ENCODE measurements around the gene TNIP3. TPM values are rescaled to one million over a fixed set of nuclear protein-coding genes. Genes with fewer than 3 reads are reported as not detected.

Gene TNIP3
- total RNA-seq, 2 donors from 2014 or later, result not detected

DNA sequence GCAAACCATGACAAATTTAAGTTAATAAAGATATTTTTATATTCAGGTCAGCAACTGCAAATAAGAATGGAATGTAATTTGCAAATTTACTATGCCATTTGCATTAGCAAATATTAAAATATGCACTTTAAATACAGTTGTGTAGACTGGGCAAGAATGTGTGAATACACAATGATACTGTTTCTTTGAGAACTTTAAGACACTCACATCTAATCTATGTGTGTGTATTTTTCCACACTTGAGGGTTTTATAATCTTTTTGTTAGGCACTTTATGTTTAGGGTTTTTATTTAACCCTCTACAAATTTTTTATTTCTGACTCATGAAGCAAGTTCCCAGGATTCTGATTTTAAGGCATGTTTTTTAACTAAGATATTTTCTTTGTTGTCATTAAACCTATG is 67.9 kb downstream of the TNIP3 start:
- no peak for ATAC-seq
- intact Hi-C loops (cut with DNase I), result loop anchor here (10.0 kb wide), 1 partner anchor 1021 kb away; no protein-coding TSS in a partner anchor
- no peak overlapping the region for H3K27ac ChIP-seq

DNA sequence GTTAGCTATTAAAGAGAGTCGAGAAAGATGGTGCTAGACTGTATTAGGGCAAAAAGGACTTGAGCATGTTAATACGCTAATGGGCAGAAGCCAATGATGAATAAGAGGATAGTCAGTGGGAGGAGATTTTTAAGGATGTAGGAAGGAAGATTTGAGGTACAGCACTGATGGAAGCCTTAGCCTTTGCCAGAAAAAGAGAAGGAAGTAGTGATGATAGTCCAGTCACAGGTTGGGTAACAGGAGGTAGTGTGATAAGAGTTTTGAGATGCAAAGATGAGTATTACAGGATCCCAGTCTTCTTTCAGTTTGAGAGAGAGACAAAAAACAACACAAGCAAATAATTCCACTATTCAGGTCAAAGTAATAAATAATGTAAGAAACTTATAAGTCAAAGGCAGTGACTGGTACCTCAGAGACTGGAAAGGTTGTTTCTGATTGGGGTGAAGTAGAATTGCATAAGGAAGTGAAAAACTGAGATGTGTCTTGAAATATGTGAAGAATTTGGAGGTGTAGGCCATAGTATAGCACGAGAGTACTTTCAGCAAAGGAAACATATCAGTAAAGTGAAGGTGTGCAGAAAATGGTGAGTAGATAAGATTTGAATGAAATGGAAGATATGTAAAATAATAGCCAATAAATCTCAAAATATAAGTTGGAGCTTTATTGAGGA is 69.7 kb downstream of the TNIP3 start:
- no peaks in the 10 kb centered on the region for H3K27me3 ChIP-seq
- H3K27ac ChIP-seq, result no peak overlapping the region
- intact Hi-C loops (cut with DNase I), result loop anchor here (5.0 to 10.0 kb wide), 2 partner anchors 937 to 1020 kb away; no protein-coding TSS in a partner anchor
- H3K4me3 ChIP-seq, result no peak overlapping the region
- DNase-seq (no peak), ATAC-seq (no peak)
- H3K9me3 ChIP-seq, result no peaks in the 10 kb centered on the region
- no peaks in the 10 kb centered on the region for H3K4me1 ChIP-seq
- H3K36me3 ChIP-seq (replicated peaks in 1 of 2; ENCODE audit: insufficient read depth in 1 of 2, low read depth in 2 of 2), result no peaks in the 10 kb centered on the region
- TF ChIP-seq POLR2A (IDR thresholded peaks at IDR 0.05), result no peak
- TF ChIP-seq, protein P1, sequence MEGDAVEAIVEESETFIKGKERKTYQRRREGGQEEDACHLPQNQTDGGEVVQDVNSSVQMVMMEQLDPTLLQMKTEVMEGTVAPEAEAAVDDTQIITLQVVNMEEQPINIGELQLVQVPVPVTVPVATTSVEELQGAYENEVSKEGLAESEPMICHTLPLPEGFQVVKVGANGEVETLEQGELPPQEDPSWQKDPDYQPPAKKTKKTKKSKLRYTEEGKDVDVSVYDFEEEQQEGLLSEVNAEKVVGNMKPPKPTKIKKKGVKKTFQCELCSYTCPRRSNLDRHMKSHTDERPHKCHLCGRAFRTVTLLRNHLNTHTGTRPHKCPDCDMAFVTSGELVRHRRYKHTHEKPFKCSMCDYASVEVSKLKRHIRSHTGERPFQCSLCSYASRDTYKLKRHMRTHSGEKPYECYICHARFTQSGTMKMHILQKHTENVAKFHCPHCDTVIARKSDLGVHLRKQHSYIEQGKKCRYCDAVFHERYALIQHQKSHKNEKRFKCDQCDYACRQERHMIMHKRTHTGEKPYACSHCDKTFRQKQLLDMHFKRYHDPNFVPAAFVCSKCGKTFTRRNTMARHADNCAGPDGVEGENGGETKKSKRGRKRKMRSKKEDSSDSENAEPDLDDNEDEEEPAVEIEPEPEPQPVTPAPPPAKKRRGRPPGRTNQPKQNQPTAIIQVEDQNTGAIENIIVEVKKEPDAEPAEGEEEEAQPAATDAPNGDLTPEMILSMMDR (IDR thresholded peaks at IDR 0.05), result no peak
- WGBS, 2 donors, result 77 to 79% methylated on average over 3 of the region's 3 CpGs

More for the DNA sequence above, 67.9 kb downstream of the TNIP3 start:
- Histone ChIP-seq H3K4me1 (no peaks in the 10 kb centered on the region), H3K4me3 (no peak overlapping the region), H3K9me3 (no peaks in the 10 kb centered on the region), H3K36me3 (replicated peaks in 1 of 2; ENCODE audit: insufficient read depth in 1 of 2, low read depth in 2 of 2) (no peaks in the 10 kb centered on the region), H3K27me3 (no peaks in the 10 kb centered on the region)
- TF ChIP-seq, protein P1 (IDR thresholded peaks at IDR 0.05), result no peak
- TF ChIP-seq POLR2A (IDR thresholded peaks at IDR 0.05), result no peak
- no peak for DNase-seq

DNA sequence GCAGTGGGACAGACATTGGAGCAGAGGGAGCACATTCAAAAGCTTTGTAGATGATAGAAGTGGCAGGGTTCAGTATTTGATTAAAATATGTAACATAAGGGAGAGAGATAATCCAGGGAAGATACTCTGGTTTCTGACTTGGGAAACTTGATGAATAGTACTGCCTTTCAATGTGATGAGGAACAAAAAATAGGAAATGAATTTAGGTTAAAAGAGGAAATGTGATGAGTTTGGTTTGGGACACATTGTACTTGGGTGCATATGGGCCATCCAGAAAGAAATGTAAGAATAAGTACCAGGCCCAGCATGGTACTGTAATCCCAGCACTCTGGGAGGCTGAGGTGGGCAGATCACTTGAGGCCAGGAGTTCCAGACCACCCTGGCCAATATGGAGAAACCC is 70.9 kb downstream of the TNIP3 start:
- no peak overlapping the region for H3K4me3 ChIP-seq
- no peak for DNase-seq

DNA sequence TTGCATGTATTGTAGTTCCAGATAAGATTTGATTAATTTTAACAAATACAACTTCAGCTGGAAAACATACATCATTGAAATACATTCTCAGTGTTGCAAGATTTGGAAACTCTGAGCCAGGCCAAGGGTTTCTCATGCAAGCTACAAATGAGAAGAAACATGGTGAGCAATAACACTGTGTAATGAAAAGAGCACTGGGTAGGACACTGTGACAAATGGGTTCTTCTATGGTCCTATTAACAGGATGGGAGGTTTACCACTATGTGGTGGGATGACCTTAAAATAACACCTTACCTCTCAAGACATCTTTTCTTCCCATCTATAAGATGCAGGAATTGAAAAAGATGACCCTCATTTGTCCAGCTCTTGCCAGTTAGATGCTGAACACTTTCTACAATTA is 72.2 kb downstream of the TNIP3 start:
- no peaks in the 10 kb centered on the region for H3K4me1 ChIP-seq
- intact Hi-C loops (cut with DNase I), result loop anchor here (5.0 to 10.0 kb wide), 2 partner anchors 935 to 1017 kb away; no protein-coding TSS in a partner anchor
- no peaks in the 10 kb centered on the region for H3K9me3 ChIP-seq
- no peak overlapping the region for H3K27ac ChIP-seq
- no peak overlapping the region for H3K4me3 ChIP-seq
- TF ChIP-seq, protein P1 (IDR thresholded peaks at IDR 0.05), result no peak
- no peak for TF ChIP-seq POLR2A (IDR thresholded peaks at IDR 0.05)
- no peak for ATAC-seq
- H3K27me3 ChIP-seq, result no peaks in the 10 kb centered on the region
- no peak for DNase-seq
- no peaks in the 10 kb centered on the region for H3K36me3 ChIP-seq (replicated peaks in 1 of 2; ENCODE audit: insufficient read depth in 1 of 2, low read depth in 2 of 2)

More for the DNA sequence above, 70.9 kb downstream of the TNIP3 start:
- intact Hi-C loops (cut with DNase I), result loop anchor here (5.0 to 10.0 kb wide), 2 partner anchors 936 to 1018 kb away; no protein-coding TSS in a partner anchor
- no peaks in the 10 kb centered on the region for H3K9me3 ChIP-seq
- TF ChIP-seq, protein P1 (IDR thresholded peaks at IDR 0.05), result no peak
- TF ChIP-seq POLR2A (IDR thresholded peaks at IDR 0.05), result no peak
- H3K36me3 ChIP-seq (replicated peaks in 1 of 2; ENCODE audit: insufficient read depth in 1 of 2, low read depth in 2 of 2), result no peaks in the 10 kb centered on the region
- H3K27me3 ChIP-seq, result no peaks in the 10 kb centered on the region
- ATAC-seq, result no peak
- H3K4me1 ChIP-seq, result no peaks in the 10 kb centered on the region
- H3K27ac ChIP-seq, result no peak overlapping the region

DNA sequence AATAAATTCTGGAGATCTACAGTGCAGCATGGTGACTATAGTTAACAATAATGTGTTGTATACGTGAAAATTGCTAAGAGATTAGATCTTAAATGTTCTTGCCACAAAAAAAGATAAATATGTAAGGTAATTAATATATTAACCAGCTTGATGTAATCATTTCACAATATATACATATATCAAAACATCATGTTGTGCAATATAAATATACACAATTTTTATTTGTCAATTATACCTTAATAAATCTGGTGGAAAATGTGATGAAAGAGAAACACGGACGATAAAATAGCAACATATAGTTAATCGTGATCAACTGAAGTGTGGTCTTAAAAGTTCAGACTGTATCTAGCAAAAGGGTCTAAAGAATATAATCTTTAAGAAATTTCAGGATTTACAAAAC is 75.3 kb downstream of the TNIP3 start:
- intact Hi-C loops (cut with DNase I), result no loop called here
- no peak overlapping the region for H3K4me3 ChIP-seq

More for the DNA sequence above, 75.3 kb downstream of the TNIP3 start:
- TF ChIP-seq, protein P1 (IDR thresholded peaks at IDR 0.05), result no peak
- no peak for TF ChIP-seq POLR2A (IDR thresholded peaks at IDR 0.05)
- ATAC-seq (no peak), DNase-seq (no peak)
- H3K27me3 ChIP-seq, result no peaks in the 10 kb centered on the region
- no peaks in the 10 kb centered on the region for H3K4me1 ChIP-seq
- 72 to 75% methylated on average over 4 of the region's 4 CpGs for WGBS, 2 donors
- H3K36me3 ChIP-seq (replicated peaks in 1 of 2; ENCODE audit: insufficient read depth in 1 of 2, low read depth in 2 of 2), result no peaks in the 10 kb centered on the region
- H3K27ac ChIP-seq, result no peak overlapping the region
- H3K9me3 ChIP-seq, result no peaks in the 10 kb centered on the region
